Renal cortical epithelial cell (primary cell): ENCODE results near the gene ADAMTS17. TPM values are rescaled to one million over a fixed set of nuclear protein-coding genes. Genes with fewer than 3 reads are reported as not detected.

Experiments used
- DNase-seq: peaks from one replicate; pipeline ENCODE4 v3.0.0-alpha.2; 2011; ENCODE audit warnings: low read depth
- total RNA-seq: library from RNA; depleted of rRNA; stranded (reverse); fragments of >200 nt; gene quantifications from 2 replicates; pipeline ENCODE4 v1.2.3, GENCODE V29; 2014

ADAMTS17 gene
- total RNA-seq, 1 donor from 2014 or later: 1.5 TPM

DNA sequence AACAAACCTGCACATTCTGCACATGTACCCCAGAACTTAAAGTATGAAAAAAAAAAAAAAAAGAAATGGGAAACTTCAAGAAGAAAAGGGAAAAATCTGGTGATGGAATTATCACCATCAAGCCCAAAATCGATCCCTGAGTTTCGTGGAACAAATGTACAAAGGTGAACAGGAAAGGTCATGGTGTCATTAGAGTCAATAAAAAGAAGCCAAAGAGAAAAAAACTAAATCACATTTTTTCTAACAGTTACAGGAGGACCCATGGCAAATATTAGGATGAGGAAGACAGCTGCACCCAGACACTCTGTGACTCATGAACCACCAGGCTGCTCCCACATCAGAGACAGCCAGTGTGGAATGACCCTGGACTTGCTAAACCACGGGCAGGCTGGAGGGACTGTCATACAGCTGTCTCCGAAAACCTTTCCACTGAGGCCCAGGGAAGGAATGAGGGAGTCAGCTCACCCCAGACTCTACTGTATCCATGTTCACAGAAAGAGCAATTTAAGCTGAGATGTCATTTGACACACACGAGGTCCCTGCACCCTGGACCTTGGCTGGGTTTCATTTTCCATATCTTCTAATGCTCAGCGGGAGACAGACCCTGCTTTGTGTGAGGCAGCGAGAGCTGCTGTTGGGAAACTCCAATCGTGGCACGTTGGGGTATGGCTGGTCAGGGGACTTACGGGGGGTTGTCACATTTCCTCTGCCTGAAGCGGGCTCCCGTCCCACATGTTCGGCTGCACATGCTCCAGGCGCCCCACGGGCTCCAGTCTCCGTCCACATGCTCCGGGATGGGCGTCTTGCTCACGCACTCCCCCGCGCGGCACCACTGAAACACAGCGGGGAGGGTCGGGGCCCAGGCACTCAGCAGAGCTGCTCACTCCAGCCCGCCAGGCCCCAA is 210.2 kb downstream of the ADAMTS17 start:
- no peak for DNase-seq

DNA sequence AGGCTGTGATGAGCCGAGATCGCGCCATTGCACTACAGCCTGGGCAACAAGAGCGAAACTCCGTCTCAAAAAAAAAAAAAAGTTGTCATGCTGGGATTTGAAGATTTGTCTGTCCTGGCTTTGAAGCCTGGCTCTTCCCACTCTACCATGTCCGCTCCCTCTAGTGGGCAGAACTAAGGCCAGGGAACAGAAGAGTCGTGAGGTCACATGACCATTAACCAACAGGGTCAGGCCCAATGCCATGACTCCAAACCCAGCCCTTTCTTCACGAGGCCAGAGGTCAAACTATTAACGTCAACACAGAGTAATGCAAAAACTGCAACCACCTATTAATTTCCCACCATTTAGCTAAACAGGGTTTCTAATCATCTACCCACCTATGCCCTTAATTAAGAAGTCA is 212.1 kb downstream of the ADAMTS17 start:
- DNase-seq: no peak

DNA sequence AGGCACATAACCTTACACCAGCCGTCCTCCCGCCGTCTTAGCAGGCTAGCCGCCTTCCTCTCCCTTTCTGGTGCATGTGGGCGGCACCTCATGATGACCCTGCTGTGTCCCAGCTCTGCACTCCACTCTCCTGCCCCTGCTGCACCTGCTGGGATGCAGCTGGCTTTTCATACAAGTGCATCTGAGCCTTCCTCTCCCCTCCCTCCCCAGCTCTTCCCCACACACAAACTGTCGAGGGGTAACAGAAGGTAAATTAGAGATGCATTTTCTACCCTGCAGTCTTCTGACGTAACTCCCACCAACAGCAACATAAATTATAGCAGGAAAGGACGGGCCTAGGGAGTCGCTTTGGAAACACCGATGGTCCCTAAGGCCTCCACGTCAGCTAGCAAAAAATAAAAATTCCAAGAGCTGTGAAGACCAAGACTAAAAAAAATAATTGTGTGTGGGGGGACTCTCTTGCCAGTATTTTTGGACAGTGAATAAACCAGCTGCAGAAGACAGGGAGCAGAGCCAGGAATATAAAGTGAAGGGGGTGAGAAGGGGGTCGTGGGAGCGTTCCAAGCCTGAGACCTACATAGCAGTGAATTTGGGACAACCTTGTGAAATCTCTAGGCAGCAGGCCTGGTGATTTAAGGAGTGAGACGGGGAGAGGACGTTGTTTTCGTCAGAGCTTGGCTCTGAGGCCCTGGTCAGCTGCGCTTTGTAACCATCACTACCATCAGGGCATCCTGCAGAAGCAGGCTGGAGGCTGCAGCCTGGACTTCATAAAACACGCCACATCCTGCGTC is 216.2 kb downstream of the ADAMTS17 start:
- no peak for DNase-seq

DNA sequence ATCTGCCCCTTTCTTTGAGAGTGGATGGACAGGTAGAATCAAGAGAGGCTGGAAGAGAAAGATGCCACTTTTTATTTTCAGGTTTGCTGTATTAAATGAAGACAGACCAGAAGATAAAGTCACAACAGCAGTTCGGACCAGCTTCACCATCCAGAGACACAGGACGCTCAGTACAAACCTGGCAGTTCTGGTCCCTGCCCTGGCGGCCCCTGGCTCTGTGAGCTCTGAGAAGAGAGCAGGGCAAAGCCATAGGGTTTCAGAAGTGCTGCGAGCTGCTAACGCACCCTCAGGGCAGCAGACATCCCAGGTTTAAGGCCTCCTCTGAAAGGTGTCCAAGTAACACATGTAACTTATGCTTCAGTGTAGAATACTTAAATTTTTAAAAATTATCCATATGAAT is 216.8 kb downstream of the ADAMTS17 start:
- no peak for DNase-seq

DNA sequence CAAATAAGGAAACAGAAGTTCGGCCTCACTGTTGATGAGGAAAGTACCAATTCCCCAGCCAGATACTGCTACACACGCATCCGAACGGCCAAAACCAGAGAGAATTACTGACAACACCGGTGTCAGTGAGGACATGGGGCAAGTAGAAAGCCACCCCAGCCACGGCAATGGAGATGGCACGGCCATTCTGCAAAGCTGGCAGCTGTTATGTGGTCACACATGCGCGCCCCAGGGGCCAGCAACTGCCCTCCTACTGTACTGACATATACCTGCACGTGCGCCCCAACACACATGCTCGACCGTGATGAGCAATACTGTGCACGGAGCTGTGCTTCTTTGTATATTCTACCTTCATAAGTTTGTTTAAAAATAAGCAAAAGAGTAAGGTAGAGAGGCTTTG is 217.4 kb downstream of the ADAMTS17 start:
- no peak for DNase-seq

DNA sequence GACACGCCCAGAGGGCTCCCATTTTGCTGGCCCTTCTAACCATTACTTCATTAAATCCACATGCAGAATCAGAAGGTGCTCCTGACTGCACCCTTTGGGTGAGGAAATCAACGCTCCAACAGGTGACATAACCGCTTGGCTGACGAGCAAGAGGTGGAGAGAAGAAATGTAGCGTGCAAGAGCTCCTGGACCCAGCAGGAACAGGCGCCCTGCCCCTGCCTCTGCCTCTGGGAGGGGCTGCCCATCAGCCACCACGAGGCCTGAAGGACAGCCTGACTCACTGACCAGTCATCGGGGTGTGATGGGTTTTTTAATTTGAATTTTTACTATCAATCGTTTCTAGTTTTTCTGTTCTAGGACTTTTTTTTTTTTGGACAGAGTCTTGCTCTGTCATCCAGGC is 218.2 kb downstream of the ADAMTS17 start:
- DNase-seq: no peak

DNA sequence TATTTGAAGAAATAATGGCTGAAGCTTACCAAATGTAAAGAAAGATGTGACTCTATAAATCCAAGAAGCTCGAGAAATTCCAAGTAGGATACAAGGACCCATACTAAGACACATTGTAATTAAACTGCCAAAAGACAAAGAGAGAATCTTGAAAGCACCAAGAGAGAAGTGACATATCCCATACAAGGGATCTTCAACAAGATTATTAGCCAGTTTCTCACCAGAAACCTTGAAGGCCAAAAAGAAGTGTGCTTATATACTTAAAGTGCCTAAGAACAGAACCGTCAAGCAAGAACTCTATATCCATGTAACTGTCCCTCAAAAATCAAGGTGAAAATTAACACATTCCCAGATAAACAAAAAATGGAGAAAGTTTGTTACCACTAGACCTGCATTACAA is 220.5 kb downstream of the ADAMTS17 start:
- no peak for DNase-seq

DNA sequence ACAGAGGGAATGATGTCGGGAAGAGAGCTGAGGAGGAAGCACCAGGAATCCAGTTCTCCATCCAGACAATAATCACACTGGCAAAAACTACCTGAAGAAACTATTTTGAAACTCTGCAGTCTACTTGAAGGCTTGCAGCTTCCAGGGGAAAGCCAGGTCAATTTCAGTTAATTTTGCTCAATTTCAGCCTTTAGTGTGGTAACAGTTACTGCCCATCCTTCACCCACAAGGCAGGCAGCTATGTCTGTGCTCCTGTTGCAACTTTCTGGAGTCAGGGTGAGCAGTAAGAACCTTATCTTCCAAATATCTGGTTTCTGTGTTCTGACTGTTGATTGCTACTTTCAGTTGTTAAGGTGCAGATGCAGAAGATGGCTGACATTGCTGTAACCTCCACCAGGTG is 221.7 kb downstream of the ADAMTS17 start:
- no peak for DNase-seq

DNA sequence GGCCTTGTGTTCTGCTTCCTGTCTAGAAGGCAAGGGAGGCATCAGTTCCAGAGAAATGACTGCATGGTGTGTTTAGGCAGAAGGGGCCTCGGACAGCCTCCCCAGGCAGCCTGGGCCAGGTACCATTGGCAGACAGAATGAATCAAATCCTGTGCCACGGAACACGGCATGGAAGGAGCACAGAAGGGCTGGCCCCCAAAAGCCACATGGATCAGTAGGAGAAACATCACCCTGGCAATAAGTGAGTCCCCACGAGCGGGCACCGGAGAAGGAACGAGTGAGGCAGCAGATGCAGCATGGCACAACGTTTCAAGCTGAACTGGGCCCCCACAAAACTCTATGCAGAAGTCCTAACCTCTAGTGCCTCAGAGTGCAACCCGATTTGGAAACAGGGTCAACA is 223.2 kb downstream of the ADAMTS17 start:
- no peak for DNase-seq

DNA sequence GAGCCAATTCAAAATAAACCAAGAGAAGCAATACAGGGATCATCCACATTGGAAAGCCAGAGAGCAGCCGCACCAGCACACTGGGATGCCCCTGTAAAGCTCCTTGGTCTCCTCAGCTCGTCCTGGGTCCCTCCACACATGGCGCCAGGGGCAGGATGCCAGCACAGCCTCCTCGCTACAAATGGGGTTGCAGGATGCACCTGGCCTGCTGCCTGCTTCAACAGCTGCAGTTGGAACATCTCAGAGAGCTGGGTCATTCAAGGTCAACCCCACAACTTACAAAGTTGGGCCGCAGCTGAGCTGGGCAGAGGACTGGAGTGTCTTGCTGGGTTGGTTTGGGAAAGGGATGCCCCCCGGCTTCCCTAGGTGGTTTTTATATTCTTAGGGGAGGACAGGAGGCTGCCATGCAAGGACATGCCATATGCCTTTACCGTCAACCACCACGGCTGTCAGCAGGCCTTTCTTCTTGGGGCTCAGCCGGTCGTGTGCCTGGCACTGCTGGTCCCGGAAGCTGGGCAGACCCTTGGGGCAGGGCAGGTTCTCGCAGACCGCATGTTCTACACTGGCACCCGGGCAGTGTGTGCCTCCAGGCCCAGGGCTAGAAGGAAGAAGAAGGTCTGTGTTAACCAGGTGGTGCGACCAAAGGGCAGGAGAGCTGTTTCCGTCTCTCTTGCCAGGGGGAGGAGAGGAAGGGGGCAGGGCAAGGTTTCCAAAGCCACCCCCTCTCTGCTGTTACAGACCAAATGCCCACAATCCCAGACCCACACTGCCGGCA is 225.2 kb downstream of the ADAMTS17 start:
- DNase-seq: no peak

DNA sequence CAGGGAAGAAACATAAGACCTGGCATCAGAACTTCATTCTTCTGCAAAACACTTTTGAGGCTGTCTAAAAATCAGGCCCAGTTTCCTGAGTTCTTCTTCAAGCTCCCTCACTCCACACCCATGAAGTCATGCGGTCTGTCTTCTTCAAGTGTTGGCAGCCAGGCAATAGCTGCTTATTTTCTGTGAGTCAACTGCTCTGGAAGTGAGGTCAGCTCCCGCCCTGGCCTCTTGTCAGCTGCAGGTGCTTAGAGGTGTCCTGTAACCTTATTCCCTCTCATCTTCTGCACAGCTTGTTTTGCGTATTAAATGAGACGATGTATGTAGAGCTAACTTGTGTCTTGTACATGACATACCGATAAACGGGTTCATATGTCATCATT is 226.1 kb downstream of the ADAMTS17 start:
- DNase-seq: peak; percentile 21

DNA sequence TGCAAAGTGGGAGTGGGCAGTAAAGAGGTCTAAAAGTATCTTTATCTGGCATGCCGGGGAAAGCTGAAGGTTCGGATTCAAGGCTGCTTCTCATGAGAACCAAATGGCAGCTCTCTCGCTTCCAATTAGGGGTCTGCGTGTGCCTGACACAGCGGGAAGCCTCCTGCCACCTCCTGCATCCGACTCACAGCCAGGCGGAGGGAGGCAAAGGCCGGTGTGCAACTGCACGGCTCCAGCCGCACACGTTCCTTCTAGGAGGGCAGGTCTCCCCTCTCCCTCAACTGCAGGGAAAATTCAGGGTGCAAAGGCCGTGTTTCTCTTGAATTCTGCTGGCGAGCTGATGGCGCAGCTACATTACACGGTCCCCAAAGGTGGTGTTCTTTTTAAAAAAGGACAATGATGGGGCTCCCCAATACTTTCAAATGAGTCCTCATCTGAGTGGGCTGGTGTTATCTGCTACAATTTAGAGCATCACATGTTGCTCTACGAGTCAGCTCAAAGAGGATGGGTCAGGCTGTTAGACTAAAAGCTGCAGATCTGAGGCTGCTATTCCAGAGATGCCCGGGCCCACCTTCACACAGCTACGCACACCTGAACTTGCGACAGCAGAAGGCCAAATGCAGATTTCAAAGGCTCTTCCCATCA is 226.6 kb downstream of the ADAMTS17 start:
- DNase-seq: no peak

DNA sequence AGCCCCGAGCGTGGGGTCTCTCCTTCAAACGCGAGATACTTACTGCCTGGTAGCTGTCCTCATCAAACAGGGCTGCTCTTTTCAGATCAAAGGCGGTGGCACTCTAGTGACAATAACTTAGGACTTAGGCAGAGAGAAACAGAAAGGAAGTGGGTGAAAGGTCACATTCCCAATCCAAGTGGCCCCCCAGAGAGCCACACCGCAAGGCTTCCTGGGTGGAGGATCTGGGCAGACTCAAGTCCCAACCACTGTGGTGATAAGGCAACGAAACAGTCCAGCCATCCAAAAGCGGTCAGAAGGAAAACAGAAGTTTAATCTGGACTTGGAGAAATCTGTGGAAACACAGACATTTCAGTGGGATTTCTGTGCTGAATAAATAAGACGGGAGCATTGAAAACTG is 227.2 kb downstream of the ADAMTS17 start:
- DNase-seq: no peak

DNA sequence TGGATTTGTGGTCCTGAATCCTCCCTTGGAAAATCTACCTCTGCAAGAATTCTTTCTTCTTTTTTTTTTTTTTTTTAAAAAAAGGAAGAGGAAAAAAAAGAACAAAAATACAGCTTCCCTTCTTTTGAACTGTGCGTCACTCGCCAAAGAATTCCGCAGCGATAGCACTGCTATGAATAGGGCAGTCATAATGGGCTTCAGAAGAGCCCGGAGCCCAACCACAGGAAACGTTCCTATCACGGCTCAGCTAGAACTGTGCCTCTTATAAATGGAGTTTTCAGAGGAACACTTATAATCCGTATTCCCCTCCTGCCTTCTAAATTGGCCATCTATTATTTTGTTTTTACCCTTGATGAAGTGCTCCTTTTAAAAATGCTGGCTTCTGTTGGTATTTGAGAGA is 227.7 kb downstream of the ADAMTS17 start:
- no peak for DNase-seq

DNA sequence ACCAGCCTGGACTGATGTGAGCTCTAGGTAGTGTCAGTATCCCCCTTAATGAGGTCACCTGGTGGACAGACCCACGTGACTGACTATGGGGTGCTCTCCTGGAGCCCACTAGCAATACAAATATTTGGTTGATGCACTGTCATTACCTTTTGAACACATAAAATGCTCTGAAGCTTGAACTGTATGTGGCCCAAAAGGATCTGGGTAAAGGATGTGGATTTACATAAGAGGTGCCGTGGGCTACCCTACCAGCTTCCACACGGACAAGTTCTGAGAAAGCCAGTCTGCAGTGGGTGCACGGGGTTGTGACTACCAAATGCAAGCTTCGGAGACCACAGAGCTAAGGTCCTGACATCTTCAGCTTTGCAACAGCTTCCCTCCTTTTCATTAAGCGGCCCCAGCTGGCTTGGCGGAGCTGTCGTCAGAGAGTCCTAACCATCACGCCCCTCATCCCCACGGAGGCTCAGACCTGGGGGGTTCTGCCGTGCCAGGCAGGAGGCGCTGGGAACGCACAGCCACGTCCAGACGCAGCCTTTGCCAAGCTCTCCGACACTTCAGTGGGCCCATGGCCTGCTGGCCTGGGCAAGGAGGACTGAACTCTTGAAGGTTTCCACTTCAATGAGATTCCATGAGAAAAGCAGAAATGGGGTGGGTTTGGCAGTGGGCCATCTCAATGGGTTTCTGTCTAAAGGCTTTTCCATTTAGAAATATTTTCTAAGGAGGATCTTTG is 228.3 kb downstream of the ADAMTS17 start:
- no peak for DNase-seq

DNA sequence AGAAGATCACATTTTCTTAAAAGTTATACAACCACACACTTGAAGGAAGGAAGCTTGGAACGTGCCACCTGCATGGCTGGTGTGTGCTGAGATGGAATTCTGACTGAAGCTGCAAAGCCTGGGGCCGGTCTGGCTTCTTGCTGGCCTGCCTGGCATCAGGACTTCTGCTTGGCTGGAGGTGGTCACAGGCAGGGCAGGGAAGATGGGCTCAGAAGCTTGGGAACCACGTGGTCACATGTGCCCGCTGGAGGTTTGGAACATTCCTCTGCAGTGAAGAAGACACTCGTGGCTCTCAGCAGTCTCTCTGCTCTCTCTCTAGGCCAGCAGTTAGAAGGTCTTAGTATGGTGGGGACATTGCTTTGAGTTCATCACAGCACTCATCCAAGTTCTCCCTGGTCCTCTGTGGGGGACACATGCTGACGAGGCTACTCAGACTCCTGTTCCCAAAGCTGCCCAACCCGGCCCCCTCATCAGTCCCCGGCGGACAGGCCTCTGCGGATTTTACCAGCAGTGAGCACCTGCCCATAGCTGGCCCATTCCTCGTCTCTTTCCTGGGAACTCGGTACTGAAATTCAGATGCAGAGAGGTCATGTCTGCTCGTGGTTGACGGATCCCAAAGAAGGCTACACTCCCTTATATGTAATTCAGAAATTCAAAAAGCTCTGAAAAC is 229.0 kb downstream of the ADAMTS17 start:
- no peak for DNase-seq

DNA sequence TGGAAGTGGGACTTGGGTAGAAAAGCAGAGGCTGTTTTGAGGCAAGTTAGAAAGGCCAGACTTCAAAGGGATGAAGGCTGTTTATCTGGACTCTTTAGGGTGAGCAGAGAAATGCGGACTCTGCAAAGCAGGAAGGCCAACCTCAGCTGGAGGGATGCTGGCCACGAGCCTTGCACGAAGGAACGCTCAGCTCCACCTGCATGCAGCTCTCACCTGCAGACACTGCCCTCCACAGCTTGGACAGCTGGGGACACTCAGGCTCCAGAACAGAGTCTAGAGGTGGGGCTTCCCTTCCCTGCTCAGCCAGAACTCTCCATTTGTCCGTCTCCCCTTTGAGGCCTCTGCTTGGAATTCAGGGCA is 229.7 kb downstream of the ADAMTS17 start:
- DNase-seq: no peak

DNA sequence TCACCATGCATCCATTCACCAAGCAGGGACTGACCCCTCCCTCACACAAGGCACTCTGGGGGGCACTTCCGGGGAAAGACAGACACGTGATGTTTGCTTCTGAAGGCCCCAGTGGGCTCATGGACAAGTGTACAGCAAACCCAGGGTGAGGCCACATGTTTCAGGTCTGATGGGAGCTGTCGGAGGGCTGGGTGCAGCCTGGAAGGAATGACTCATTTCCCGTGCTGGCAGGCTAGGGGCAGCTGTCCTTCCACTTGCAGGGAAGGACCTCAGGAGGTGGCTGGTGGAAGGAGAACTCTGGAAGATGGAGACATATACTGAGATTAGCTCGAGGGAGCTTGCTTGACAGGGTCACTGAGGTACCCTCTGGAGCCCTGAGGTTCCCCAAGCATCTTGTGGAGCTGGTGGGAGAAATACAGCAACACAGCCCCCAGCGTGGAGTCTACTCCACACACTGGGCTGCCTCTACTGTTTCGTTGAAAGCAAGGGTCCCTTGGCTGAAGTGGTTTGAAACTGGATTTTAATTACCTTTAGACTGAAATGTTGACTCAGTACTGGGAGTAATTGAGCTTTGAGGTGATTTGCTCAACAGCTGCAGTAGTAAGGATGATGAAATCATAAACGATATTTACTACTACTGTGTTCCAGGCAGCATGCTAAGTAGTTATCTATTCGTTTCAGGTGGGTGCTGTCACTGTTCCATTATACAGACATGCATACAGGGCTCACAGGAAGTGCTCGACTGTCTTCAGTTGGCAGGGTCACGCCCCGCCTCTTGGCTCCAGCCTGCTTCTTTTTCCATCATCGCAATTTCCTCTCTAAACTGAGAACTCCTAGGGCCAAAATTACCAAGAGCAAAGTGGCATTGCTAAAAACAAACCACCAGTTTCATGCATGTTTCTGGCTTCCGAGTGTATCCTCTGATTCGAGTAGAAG is 230.4 kb downstream of the ADAMTS17 start:
- peak; percentile 70 for DNase-seq

DNA sequence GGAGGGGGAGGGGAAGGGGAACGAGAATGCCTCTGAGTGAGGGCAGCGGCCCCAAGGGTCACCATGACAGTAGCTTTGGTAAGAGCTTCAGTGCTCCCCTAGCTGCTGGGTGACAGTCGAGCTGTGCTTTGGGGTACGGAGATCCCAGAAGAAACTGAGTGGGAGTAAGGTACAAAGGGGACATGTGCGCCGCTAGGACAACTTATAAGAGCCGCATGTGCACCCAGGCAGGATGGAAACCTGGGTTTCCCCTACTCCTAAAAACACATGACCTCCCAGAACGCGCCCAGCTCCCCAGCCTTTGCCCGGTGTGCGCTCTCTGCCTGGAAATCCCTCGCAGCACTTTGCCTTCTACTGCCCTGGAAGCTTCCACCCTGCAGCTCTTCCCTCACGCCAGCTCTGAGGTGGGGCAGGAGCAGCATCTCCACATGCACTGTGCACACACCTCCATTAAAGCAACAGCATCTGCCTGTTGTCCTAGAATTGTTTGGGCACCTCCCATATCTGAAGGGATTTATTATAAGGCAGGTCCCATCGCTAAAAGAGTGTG is 232.2 kb downstream of the ADAMTS17 start:
- DNase-seq: no peak
